Natural killer cell (primary cell): ENCODE measurements around the gene P2RX5. TPM values are rescaled to one million over a fixed set of nuclear protein-coding genes. Genes with fewer than 3 reads are reported as not detected.

Experiments
- ATAC-seq, 3 donors: fragments of 150-1000 bp in 2 of 3; fragments of 200-7000 bp in 1 of 3; cut with Tn5 transposase; 1 replicate in 1 of 3; 2 replicates in 2 of 3; pipeline ENCODE4 v1.10.0; 2021; ENCODE audit warnings: mild to moderate bottlenecking in 2 of 3, moderate library complexity in 2 of 3
- DNase-seq, 2 donors: peaks; one replicate each; pipeline versions ENCODE4 v3.0.0 to v3.0.0-alpha.2; 2013 to 2021; ENCODE audit warnings: mixed read lengths in 1 of 2
- H3K27ac ChIP-seq: one replicate; pipeline ENCODE4 v1.5.1; 2013; ENCODE audit warnings: mild to moderate bottlenecking, low read length
- H3K27me3 ChIP-seq: one replicate; pipeline ENCODE4 v1.6.1; 2013; ENCODE audit warnings: low read length; ENCODE audit not compliant: control insufficient read depth, insufficient read depth
- H3K36me3 ChIP-seq: one replicate; pipeline ENCODE4 v1.6.1; 2013; ENCODE audit warnings: low read length; ENCODE audit not compliant: control insufficient read depth, insufficient read depth
- H3K4me1 ChIP-seq: one replicate; pipeline ENCODE4 v1.6.1; 2013; ENCODE audit warnings: low read length; ENCODE audit not compliant: control insufficient read depth, insufficient read depth
- H3K4me3 ChIP-seq: one replicate; pipeline ENCODE4 v1.5.1; 2013; ENCODE audit warnings: low read length
- H3K9me3 ChIP-seq: one replicate; pipeline ENCODE4 v1.6.1; 2013; ENCODE audit warnings: low read length; ENCODE audit not compliant: control insufficient read depth, insufficient read depth
- H3K27ac Mint-ChIP-seq, 2 donors: one replicate each; pipeline ENCODE4 v1.8.0; 2022; ENCODE audit warnings: mild to moderate bottlenecking in 2 of 2, mixed read lengths in 2 of 2, moderate library complexity in 1 of 2
- H3K27me3 Mint-ChIP-seq, 2 donors: one replicate each; pipeline ENCODE4 v1.8.0; 2022; ENCODE audit warnings: low read depth in 2 of 2, mixed read lengths in 2 of 2
- H3K36me3 Mint-ChIP-seq: one replicate; pipeline ENCODE4 v1.8.0; 2022; ENCODE audit warnings: mixed read lengths
- H3K4me1 Mint-ChIP-seq, 2 donors: one replicate each; pipeline ENCODE4 v1.8.0; 2022; ENCODE audit warnings: mixed read lengths in 2 of 2
- H3K4me3 Mint-ChIP-seq: one replicate; pipeline ENCODE4 v1.8.0; 2022; ENCODE audit warnings: mild to moderate bottlenecking, moderate library complexity, mixed read lengths
- H3K9me3 Mint-ChIP-seq, 2 donors: one replicate each; pipeline ENCODE4 v1.8.0; 2022; ENCODE audit warnings: mixed read lengths in 2 of 2
- WGBS: methylation state at CpG from one replicate; pipeline ENCODE4 v1.1.7; 2013; ENCODE audit warnings: missing lambda C conversion rate; ENCODE audit not compliant: insufficient coverage; 5-methylcytosine and 5-hydroxymethylcytosine counted together
- intact Hi-C: fragments of 100-400 bp; cut with micrococcal nuclease; formaldehyde crosslinking; loops from one replicate; pipeline ENCODE4 v1.14.2; 2022
- total RNA-seq, 4 donors: library from RNA; stranded (reverse); fragments of 120-200 nt in 1 of 4; gene quantifications; one replicate each; pipeline versions ENCODE4 v1.2.3 to v1.2.4, GENCODE V29; 2013 to 2022
- TF ChIP-seq, protein P1 (sequence below): fragments of 200-600 bp; IDR thresholded peaks from one replicate; pipeline ENCODE4 v1.8.0; 2022; ENCODE audit warnings: antibody characterized with exemption

Gene P2RX5
- total RNA-seq, 3 donors from 2014 or later (not counting 1 experiment from before 2014, with no cell fraction given): 7.8 to 15.4 (median 9.2) TPM

DNA sequence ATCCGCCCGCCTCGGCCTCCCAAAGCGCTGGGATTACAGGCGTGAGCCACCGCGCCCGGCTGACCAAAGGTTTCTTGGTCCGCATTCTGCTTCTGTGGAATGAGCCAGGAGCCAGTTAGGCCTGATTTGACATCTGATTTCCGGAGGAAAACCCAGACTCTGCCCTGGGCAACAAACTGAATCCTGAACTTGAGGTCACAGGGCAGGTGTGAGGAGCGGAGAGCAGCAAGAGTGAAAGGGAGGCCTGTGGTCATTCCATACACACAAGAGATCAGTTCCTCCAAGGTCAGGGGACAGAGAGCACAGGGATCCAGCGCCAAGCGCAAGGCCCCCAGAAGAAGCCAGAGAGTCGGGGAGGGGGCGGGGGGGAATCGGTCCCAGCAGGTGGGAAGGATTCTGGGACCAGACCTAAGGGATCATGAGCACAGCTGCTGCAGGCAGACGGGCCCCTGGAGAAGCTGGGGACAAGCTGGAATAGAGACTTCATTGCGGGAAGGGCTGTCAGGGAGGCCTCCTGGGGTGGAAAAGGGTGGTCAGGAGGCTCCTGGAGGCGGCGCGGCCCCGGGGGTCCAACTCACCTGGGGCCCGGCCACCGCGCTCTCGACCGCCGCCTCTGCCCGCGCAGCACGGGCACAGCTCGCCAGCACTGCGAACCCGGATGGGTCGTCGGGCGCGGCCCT, 60.3 kb downstream of the P2RX5 start:
- TF ChIP-seq, protein P1, sequence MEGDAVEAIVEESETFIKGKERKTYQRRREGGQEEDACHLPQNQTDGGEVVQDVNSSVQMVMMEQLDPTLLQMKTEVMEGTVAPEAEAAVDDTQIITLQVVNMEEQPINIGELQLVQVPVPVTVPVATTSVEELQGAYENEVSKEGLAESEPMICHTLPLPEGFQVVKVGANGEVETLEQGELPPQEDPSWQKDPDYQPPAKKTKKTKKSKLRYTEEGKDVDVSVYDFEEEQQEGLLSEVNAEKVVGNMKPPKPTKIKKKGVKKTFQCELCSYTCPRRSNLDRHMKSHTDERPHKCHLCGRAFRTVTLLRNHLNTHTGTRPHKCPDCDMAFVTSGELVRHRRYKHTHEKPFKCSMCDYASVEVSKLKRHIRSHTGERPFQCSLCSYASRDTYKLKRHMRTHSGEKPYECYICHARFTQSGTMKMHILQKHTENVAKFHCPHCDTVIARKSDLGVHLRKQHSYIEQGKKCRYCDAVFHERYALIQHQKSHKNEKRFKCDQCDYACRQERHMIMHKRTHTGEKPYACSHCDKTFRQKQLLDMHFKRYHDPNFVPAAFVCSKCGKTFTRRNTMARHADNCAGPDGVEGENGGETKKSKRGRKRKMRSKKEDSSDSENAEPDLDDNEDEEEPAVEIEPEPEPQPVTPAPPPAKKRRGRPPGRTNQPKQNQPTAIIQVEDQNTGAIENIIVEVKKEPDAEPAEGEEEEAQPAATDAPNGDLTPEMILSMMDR: no peak
- Histone ChIP-seq H3K4me3 (peak overlapping the region; percentile 100), H3K27me3 (no peaks in the 10 kb centered on the region), H3K9me3 (no peaks in the 10 kb centered on the region), H3K27ac (no peak overlapping the region), H3K4me1 (peaks cover 19% of the 10 kb centered on the region), H3K36me3 (no peaks in the 10 kb centered on the region)
- WGBS: 23% methylated on average over 38 of the region's 38 CpGs
- peak overlapping the region; percentile 97 for H3K4me3 Mint-ChIP-seq
- no peak for ATAC-seq
- H3K9me3 Mint-ChIP-seq: no peaks in the 10 kb centered on the region
- H3K4me1 Mint-ChIP-seq: peaks cover 15 to 34% of the 10 kb centered on the region in 2 donors
- no peak for DNase-seq
- H3K36me3 Mint-ChIP-seq: no peaks in the 10 kb centered on the region
- H3K27ac Mint-ChIP-seq: peak overlapping the region; percentile 95 to 97
- no peaks in the 10 kb centered on the region for H3K27me3 Mint-ChIP-seq
- intact Hi-C loops: loop anchor here (1.0 to 10.0 kb wide), 2 partner anchors 33 to 591 kb away; partner anchors contain the start of genes EMC6 and TAX1BP3

GRCh38 chr17:3632287-3632686, 63.7 kb downstream of the P2RX5 start:
- no peak overlapping the region for H3K27ac Mint-ChIP-seq
- 99% methylated on average over 7 of the region's 7 CpGs for WGBS
- peaks cover 17% of the 10 kb centered on the region for H3K4me1 ChIP-seq
- H3K36me3 ChIP-seq: peaks cover 9% of the 10 kb centered on the region
- DNase-seq: no peak
- H3K4me3 Mint-ChIP-seq: no peak overlapping the region
- H3K27me3 Mint-ChIP-seq: no peaks in the 10 kb centered on the region
- TF ChIP-seq, protein P1: no peak
- intact Hi-C loops: loop anchor here (10.0 kb wide), 1 partner anchor 587 kb away; no protein-coding TSS in a partner anchor
- H3K27me3 ChIP-seq: no peaks in the 10 kb centered on the region
- H3K4me3 ChIP-seq: no peak overlapping the region
- H3K9me3 ChIP-seq: no peaks in the 10 kb centered on the region
- no peak overlapping the region for H3K27ac ChIP-seq
- ATAC-seq: no peak
- H3K36me3 Mint-ChIP-seq: no peaks in the 10 kb centered on the region
- no peaks in the 10 kb centered on the region for H3K9me3 Mint-ChIP-seq
- H3K4me1 Mint-ChIP-seq: peaks cover 9 to 27% of the 10 kb centered on the region in 2 donors

DNA sequence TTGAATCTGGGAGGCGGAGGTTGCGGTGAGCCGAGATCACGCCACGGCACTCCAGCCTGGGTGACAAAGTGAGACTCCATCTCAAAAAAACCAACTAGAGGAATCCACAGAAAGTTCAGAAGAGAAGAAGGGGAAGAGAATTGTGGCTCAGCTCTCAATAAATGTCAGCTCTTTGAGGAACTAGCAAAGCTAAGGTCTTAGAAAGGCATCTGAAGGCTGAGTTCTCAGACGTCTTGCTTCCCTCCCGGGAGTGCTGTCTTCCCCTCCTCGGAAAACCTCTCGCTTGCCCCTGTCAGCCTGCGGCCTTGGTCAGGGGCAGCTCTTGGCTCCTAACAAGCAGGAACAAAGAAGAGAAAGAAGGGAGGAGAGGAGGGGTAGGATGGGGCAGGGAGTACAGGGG, 65.2 kb downstream of the P2RX5 start:
- H3K27ac Mint-ChIP-seq: no peak overlapping the region
- 95% methylated on average over 10 of the region's 10 CpGs for WGBS
- H3K4me1 Mint-ChIP-seq: peaks cover 5 to 23% of the 10 kb centered on the region in 2 donors
- ATAC-seq (no peak), DNase-seq (no peak)
- H3K9me3 ChIP-seq: no peaks in the 10 kb centered on the region
- no peak overlapping the region for H3K4me3 Mint-ChIP-seq
- H3K9me3 Mint-ChIP-seq: no peaks in the 10 kb centered on the region
- no peaks in the 10 kb centered on the region for H3K27me3 Mint-ChIP-seq
- H3K36me3 Mint-ChIP-seq: no peaks in the 10 kb centered on the region
- no peaks in the 10 kb centered on the region for H3K27me3 ChIP-seq
- no peak overlapping the region for H3K4me3 ChIP-seq
- peaks cover 13% of the 10 kb centered on the region for H3K36me3 ChIP-seq
- no peak overlapping the region for H3K27ac ChIP-seq
- TF ChIP-seq, protein P1: no peak
- peaks cover 10% of the 10 kb centered on the region for H3K4me1 ChIP-seq
- intact Hi-C loops: loop anchor here (10.0 kb wide), 1 partner anchor 586 kb away; no protein-coding TSS in a partner anchor
